Stimulated activated CD4-positive, alpha-beta T cell treated with anti-CD3 and anti-CD28 coated beads, Interleukin-15, amount 100 ng/mL, for 24 hours (primary cell): ENCODE results near the gene C12orf60.

Experiments used
- DNase-seq: peaks from one replicate; pipeline ENCODE4 v3.0.0-alpha.2; 2020

The C12orf60 gene

DNA sequence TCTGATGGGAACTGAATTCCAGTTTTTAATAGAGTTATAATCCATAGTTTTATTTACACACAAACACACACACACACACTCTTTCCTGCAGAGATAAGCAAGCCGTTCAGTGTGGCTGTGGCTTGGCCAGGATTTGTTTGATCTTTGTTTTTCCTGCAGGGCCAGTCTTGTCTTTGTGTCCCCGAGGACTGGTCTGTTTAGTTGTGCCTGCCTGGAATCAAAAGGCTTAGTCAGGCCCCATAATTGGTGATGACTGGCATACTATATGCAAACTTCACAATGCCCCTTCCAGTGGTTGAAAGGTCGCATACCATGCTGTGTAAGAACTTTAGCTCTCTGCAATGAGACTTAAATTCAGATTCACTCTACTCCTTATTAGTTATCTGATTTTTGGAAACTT lies 26.2 kb upstream of the C12orf60 start:
- DNase-seq: no peak

DNA sequence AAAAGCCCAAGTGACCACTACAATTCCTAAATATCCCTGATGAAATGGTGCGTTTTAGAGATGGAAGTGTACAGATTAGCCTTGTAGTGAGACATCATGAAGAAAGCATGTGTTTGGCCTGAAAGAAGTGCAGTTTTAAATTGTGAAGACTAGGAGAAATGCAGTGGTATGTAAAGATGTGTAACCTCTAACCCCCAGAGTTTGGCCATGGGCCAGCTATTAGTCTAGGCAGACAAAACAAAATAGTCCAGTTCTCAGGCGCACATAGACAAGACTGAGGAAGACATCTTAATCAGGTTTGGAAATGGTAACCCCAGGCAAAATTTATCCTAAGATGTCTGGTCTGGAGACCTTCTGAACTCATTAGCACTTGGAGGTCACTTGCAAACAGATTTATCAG lies 23.6 kb upstream of the C12orf60 start:
- DNase-seq: no peak

DNA sequence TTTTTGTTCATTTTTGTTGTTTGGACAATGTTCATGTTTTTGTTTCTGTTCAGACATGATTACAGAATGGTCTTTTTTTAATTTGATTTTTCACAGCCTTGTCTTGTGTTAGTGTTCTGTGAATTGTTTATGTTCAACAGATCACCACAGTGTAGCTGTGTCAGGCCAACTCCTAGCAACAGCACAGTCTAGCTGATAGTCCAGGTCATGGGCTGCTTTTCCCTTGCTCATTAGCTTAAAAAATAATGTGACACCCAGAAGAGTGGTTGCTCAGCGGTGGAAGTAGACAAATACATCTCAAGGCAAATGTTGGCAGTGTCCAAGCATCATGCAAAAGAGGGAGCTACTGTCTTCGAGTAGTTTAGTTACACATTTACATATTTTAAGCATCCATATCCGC lies 22.6 kb upstream of the C12orf60 start:
- DNase-seq: no peak

DNA sequence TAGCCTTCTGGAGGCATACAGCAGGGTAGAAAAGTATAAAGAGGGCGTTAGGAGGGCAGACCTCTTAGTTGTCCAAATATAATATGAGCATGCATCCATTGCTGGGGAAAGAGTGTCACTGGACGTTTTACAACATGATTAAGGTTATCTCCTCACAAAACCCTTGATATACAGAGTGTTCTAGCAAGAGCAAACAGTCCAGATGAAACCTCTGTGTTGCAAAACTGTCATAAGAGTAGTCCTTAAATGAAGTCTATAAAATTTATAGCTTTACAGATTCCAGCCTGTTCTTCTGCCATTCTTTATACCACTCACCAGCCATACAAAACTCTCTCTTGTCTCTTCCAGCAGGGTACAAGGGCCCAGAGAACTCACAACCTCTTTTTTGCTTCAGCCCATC lies 21.9 kb upstream of the C12orf60 start:
- no peak for DNase-seq

DNA sequence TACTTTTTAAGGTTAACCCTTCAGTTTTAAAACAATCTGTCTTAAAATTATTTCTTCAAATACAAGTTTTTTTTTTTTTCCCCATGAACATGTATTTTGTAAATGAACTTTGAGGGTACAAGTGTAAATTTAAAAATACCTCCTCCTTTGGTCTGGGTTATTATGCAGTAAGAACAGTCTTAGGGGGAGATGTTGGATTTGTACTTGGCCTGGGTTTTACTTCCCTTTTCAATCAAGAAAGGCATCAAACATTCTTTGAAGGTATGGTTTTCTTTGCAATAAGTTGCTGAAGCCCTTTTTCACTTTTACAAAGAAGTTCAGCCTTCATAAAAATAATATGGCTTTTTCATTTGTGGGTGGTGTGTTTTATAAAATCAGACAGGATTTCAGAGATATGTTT lies 20.7 kb upstream of the C12orf60 start:
- no peak for DNase-seq

DNA sequence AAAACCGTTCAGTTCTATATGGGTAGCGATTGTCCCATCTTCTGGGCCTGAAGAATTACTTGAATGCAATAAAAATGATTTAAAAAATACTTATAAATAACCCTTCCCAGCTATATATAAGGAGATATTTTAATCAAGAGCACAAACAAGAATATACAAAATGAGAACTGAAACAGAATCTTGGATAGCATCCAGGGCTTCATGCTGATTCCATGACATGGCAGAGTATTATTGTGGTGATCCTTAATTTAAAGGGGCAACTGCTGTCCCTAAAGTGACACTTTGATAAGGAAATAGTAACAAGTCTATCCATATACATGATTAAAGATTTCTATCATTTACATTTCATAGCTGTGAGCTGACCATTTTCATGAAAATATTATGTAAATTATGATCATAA lies 19.0 kb upstream of the C12orf60 start:
- DNase-seq: no peak

DNA sequence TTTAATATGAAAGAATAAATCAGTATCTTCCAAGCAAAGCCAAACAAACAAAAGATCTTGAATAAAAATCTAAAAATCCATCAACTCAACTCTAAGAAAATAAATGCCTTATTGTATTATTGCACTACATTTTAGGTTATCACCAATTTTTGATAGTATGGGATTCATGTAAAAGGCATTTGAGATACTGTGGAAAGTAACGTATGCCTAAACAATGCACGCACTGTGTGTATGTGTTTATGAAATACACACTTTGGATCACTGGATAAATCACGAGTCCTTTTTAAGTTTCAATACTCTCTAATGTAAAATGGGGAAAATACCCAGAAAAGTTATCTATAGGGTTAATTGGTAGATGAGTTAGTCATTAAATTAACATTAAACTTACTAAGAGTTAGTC lies 17.9 kb upstream of the C12orf60 start:
- DNase-seq: no peak

DNA sequence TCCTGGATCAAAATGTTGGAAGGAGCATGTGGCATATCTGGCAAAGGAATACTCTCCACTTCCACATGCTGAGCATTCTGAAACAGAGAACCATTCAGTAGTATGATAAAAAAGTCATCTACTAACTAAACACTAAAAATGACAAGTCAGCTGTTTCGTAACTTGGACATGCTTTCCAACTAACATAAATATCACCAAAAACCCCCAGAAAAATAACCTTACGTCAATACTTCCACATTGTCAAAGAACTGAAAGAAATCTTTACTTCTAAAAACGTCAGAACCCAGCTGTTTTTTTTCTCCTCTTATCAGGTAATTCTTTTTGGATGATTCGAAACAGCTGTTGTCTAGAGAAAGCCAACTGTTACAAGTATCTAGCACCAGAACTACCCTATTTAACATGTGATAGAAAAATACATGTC lies 8.4 kb upstream of the C12orf60 start:
- no peak for DNase-seq

DNA sequence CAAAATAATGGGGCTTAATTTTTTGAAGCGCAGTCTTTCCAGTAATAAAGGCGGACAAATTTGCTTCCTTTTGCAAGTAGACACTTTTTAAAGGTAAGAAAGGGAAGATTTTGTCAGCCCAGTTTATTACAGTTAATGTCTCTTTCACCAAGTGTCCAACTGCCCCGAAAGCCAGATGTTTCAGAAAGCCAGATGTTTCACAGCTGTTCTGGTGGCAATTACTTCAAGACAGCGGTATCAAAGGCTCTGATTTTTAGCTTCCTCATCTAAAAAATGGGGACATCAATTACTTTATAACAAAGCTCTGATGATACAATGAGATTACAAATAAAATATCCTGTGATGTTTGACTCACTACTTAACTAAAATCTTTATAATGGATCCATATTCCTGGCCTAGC lies 1.2 kb upstream of the C12orf60 start:
- no peak for DNase-seq

DNA sequence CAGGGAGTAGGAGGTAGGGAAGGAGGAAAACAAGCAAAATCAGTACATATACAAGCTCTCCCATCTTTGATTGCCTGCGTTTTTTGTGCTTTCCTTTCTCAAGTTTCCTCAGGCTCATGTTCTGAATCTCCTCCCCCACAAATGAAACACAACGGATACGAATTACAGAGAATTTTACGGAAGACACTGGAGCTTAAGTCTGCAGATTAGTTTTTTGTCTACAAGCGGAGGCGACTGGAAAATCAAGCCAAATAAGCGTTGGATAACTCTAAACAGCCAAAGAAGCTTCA lies 804 bp upstream of the C12orf60 start:
- no peak for DNase-seq

DNA sequence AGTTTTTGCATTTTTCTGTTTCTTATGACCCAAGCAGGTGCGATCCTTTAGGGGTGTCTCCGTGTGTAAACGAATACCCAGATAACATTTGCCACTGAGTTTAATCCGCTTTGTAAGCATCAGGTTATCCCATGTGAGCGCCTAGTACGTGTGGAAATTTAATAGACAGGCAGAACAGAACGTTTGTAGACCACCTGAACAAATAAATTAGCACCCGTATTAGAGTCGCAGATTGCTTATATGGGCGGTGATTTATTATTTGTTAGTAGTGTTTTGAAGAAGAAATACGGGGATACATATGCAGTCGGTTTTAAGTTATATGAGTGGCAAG lies 325 bp downstream of the C12orf60 start:
- DNase-seq: no peak

DNA sequence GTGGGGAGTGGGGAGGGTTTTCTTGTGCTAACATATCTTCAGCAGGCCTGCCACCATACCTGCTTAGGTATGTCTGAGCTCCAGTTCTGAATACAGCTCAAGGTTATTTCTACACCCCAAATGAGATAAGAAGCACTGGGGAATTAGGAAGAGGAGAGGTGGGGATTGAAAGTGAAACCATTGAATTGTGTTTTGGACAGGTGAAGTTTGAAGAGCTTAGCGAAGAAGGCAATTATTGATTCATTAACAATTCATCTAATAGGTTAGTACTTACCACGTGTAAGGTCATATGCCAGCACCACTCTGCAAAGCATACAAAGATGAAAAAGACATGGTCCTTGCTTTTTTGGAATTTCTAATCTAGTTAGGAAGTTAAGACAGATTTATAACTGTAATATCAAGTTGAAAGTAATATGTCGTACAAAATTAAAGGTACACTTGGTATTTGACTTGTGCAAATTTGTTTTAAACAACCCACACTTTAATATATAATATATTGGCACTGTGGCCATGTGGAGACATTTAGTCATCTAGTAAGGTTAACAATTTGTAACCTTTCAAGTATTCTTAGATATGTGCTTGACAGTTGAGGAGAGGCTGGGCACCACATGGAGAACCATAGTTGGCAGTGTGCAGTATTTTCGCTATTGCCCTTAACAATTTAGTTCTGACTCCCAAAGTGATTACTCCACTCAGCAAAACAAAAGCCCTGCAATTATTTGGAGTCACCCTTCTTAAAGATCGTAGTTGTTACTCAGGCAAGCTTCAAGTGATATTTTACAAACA lies 6.9 kb downstream of the C12orf60 start:
- no peak for DNase-seq

DNA sequence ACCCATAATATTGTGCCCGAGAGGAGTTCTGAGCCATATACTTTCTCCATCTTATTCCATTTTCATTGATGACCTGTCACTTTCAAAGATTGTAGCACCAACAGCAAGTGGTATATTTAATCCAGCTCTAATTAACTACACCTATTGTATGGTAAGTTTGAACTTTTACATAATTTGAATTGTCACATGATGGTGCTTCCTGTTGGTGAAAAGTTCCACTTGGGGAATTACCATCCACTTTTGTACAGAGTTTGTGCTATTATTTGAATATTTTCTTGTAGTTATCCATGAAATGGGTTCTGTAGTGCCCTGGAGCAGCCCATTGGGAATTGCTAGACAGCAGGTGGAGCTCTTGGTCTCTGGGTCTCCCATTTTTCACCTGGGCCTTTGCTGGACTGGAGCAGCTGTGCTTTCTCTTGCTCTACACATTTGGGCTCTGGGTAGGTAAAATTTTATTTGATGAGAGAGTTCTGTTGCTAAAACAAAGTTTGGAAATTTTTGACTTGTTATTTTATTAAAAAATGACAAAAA lies 7.5 kb downstream of the C12orf60 start:
- no peak for DNase-seq

DNA sequence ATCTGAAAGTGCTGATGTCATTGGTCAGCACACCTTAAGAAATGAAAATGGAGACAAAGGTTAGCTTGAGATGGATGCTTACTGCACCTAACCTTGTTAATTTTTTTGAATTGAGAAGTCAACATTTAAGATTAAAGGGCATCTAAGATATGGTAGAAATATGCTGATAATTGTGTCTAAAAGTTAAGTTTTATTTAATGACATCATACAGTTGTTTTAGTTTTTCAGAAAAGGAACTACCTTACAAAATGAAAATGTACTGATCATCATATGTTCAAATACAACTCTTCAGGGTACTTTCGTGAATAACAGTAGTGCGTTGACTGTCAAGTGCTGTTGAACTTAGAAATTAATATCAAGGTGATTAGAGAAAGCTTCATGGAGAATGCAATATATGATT lies 8.0 kb downstream of the C12orf60 start:
- DNase-seq: no peak

DNA sequence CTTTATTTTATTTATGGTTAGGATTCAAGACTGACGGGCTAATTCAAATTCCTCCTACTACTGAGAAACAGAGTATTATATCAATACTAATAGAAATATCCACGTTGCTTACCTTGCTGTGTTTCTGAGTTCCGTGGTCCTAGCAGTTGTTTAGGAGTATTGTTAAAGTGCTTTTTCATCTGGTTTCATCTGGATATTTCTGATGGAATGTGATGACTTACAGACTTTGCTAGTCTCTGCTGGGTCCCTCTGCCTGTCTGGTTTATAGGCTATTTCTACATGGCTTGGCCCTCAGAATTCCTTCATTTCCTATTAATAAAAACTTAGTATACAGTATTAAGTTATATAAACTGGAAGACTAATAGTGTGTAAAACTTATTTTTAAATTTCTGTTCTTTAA lies 10.5 kb downstream of the C12orf60 start, which contains the start of gene SMCO3:
Gene SMCO3 (minus strand): TSS at position 169 of the 400 bp plus-strand sequence. CDS start 7,502 bp downstream, outside the sequence.
- no peak for DNase-seq

DNA sequence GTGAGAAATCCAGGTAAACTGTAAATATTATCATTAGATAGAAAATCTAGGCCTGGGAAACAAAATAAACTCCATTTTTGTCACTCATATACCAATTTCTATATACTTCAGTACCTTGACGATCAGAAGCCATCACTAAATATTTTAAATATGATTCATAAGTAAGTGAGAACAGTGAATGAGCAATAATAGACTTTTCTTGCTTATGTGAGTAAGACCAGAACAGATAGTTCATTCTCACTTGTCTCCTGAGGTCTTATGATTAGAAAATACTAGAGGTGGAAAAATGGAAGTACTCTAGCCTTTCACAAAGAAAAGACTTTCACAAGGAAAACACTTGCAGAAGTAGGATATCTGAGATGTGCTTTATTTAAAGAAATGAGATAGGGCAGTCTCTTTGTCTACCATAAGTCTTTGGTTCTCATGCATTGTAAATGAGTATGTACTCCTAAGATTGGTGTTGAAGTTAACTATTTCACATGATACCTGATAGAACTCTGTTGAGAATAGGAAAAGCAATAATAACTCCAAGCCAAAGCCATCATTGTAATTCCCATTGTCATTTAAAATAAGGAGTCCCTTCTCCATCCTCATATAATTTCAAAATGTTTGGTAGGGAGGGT lies 20.7 kb downstream of the C12orf60 start:
- DNase-seq: no peak

DNA sequence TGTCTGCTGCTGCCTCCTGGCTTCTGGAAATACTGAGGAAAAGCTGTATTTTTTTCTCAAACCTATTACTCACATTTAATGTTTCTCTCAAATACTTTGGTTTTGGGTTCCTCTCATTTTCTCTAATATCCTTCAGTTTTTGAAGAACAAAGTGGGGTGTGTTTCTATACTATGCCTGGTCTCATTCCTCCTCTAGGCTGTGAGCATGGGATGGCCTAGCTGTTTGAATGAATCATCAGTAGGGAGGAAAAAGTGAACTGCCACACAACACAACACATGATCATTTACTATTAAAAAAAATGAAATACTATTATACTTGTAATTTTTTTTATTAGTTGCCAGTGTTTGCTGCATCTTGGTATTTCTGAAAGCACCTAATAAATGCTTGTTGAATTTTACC lies 21.8 kb downstream of the C12orf60 start:
- DNase-seq: no peak

DNA sequence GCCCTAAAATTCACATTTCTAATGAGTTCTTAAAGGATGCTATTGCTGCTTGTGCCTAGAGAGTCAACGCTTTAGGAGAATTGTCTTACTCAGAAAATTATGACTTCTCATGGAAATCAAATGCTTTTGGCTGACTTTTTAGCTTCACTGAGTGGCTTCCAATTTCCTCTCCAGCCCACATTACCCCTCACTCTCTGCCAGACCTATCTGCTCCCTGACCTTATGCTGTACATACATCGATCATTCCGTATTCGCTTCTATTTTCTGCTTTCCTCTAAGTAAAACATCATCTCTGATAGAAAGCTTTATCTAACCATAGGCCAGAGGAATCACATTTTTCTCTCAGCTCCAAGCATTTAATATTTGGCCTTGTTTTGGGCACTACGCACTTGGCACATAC lies 23.0 kb downstream of the C12orf60 start:
- no peak for DNase-seq

DNA sequence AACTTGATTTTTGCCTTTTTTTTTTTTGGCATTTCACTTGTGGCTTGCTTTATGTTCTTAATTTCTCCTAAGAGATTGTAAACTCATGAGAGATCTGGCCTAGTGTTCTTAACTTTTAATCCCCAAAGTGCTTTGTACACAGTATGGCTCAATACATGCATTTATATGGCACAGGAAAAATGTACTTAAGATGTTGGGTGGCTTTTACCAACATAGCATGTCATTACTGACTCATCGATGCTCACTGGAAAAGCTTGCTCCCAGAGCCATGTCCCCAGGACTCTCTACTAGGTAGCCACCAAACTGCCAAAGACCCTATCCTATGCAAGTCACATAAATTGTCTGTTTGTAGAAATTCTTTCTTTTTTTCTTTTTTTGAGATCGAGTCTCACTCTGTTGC lies 23.6 kb downstream of the C12orf60 start:
- DNase-seq: no peak

DNA sequence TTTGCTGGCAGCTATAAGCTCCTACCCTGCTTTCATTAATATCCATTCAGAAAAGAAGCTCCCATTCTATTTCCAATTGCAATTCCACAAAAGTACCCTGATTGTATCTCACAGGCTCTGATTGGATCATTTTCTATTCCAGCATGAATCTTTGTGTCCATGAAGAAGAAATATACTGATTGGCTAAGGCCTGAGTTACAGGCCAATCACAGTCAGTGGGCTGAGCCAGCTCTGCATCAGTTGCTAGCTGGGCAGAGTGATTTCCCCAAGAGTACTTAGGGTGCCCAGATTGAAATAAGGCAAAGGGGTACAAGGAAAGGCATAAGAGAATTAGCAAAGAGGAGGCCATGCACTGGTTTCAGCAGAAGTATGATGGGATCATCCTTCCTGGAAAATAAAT lies 25.4 kb downstream of the C12orf60 start:
- DNase-seq: no peak

DNA sequence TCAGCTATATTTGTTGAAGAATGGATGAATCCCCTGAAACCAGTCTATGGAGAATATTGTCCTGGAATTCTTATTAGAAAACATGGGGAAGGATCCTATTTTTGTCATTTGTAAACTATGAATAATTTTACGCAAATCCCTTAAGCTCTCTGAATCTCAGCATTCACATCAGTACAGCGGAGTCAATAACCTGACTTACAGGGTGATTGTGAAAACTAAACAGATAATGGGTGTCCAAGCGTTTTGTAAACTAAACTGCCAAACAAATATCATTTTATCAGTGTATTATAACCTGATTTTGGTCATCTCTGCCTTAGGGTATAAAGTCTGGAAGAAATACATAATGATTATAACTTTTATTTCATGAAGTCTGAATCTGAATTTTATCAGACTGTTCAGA lies 29.9 kb downstream of the C12orf60 start:
- no peak for DNase-seq

DNA sequence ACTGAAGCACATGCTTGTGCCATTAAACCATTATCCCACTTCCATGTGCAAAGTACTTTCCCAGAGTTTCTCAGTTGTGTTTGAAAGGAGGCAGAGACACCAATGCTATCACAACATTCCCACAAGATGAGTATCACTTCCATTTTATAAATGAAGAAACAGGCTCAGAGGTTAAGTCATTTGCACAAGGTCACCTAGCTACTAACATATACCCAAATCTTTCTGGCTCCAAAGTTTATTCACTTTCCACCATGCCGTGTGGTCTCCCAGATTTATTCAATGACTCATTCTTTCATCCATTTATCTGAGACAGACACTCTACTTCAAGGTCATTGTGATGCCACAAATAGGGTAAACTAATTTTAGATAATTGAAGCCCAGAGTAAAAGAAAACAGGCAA lies 30.5 kb downstream of the C12orf60 start:
- no peak for DNase-seq

DNA sequence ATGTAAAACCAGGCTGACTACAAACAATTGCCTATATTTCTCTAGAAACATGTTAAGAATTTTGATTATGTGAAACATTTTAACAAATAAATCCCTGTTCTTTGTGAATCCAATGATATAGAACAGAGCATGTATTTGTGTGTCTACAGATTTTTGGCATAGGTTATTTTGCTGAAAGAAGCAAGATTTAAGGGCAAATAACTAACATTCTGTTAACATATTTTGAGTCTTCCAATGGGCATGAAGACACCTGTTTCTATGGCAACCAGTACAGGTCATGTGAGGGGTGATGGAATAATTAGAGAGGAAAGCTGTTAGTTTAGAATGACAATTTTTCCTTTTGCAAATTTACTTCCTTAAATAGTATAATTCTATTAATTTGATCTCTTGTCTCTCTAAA lies 31.0 kb downstream of the C12orf60 start:
- DNase-seq: no peak

DNA sequence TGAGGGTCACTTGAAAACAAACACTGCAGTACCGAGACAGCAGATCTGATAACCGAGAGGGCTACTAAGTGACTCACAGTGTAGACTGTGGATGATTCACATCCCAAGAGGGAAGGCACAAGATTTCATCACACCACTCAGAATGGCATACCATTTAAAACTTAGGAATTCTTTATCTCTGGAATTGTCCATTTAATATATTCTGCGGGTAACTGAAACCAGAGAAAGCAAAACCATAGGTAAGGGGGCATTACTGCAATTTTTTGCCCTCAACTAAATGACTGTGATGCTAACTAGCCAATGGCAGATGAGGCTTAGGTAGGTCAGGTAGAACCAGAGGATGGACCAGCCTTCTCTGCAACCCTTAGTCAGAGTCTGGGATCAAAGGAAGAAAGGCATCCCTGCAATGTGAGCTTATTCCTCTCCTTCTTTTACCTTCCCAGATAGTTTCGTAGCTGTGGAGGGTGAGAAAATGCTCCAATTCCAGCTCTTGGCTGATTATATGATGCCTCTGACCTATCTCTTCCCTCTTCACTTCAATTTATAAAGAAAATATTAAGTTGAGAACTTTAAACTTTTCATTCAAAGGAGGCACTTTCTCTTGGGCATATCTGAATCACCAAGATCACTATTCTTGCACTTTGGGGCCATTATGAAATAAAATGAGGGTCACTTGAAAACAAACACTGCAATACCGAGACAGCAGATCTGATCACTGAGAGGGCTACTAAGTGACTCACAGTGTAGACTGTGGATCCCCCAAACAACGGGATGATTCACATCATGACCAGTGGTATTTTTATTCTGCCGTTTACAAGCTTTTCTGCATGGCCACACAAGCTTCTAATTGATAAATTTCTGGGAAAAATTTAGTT lies 33.1 kb downstream of the C12orf60 start:
- no peak for DNase-seq
